ENCODE results near the gene SELENON. TPM values are rescaled to one million over a fixed set of nuclear protein-coding genes. Genes with fewer than 3 reads are reported as not detected.

SELENON gene
- polyA plus RNA-seq, 1 of the 3 experiments (the other 2 are of a cell fraction): 56.2 TPM

DNA sequence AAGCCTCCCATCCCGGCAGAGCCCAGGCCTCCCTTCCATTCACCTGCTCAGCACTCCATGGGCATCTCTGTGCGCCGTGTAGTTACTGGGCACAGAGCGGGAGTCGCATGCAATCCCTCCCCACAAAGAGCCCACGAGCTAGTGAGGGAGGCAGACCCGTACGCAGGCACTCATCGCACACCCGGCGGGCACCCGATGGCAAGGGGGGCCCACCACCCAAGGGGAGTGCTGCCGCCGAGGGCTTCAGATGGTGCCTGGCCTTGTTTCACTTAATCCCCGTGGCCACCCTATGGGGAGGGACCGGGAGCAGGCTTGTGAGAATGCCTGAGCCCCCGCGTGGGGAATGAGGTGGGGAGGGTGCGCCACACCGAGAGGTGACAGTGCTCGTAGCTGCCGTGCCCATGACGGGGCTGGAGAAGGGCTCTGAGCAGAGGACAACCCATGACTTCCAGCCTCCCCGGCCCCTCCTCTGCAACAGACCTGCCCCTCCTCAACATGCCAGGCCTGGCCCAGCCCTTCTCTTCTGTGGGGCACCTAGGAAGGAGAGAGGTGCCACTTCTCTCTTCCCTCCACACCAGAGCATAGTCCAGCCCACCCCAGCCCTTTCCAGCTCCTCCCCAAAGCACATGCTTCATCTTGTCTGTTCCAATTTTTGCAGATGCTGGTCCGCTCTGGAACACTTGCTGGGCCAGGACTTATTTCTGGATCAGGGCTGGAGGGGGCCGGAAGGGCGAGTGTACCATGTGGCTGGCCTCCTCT lies 30.2 kb upstream of the SELENON start:
- WGBS (ENCODE audit: low lambda C conversion rate): 86% methylated on average over 19 of the region's 27 CpGs
- no peak overlapping the region for H3K4me2 ChIP-seq
- H2AFZ ChIP-seq (ENCODE audit: low read depth): no peak overlapping the region
- H3K27ac ChIP-seq (ENCODE audit: low read depth in 2 of 2, low read length in 1 of 2): peak overlapping the region in 1 of 2 experiments; percentile 87; a peak in 2 of 4 replicates
- H3K36me3 ChIP-seq (replicated peaks in 1 of 2; ENCODE audit: control insufficient read depth in 1 of 2, insufficient read depth in 2 of 2, low read length in 1 of 2): no peaks in the 10 kb centered on the region
- H4K20me1 ChIP-seq (ENCODE audit: insufficient read depth): no peaks in the 10 kb centered on the region
- H3K4me3 ChIP-seq (ENCODE audit: low read depth in 2 of 2, low read length in 1 of 2): no peak overlapping the region
- H3K9me3 ChIP-seq: no peaks in the 10 kb centered on the region
- CTCF ChIA-PET: interaction anchor here (1.0 to 2.0 kb wide), 3 partner anchors 33 to 161 kb away, joined by 3 to 6 read pairs (median 3); no protein-coding TSS in a partner anchor
- POLR2A ChIA-PET: no interaction called here
- H3K27me3 ChIP-seq (ENCODE audit: insufficient read depth): no peaks in the 10 kb centered on the region
- TF ChIP-seq EP300 (IDR thresholded peaks at IDR 0.05; ENCODE audit: borderline replicate concordance in 1 of 2, low read depth in 1 of 2, low read length in 1 of 2) (no peak), RAD21 (IDR thresholded peaks at IDR 0.05; ENCODE audit: low read length) (no peak), NFIC (IDR thresholded peaks at IDR 0.05; ENCODE audit: borderline replicate concordance) (no peak), CHD2 (IDR thresholded peaks at IDR 0.05; ENCODE audit: low read length, partially characterized antibody) (no peak), ELF1 (IDR thresholded peaks at IDR 0.05) (no peak), JUND (IDR thresholded peaks at IDR 0.05) (no peak), TEAD4 (IDR thresholded peaks at IDR 0.05; ENCODE audit: borderline replicate concordance, insufficient read depth) (no peak), FOXM1 (IDR thresholded peaks at IDR 0.05; ENCODE audit: low read depth) (no peak)
- H3K9ac ChIP-seq: no peak overlapping the region
- H3K79me2 ChIP-seq (ENCODE audit: insufficient read depth): no peaks in the 10 kb centered on the region
- DNase-seq: no peak
- peaks cover 0 to 83% of the 10 kb centered on the region in 2 experiments; a peak in 1 of 4 replicates for H3K4me1 ChIP-seq (ENCODE audit: control insufficient read depth in 1 of 2, insufficient read depth in 2 of 2, low read depth in 1 of 2, low read length in 1 of 2)
- no peaks in the 10 kb centered on the region for H3F3A ChIP-seq (replicated peaks; ENCODE audit: insufficient read depth)
- no peaks in the 10 kb centered on the region for H3K9me2 ChIP-seq

GRCh38 chr1:25770541-25771220 lies 29.3 kb upstream of the SELENON start:
- Histone ChIP-seq H3K9me2 (no peaks in the 10 kb centered on the region), H4K20me1 (ENCODE audit: insufficient read depth) (no peaks in the 10 kb centered on the region), H3K4me3 (ENCODE audit: low read depth in 2 of 2, low read length in 1 of 2) (no peak overlapping the region), H3F3A (replicated peaks; ENCODE audit: insufficient read depth) (no peaks in the 10 kb centered on the region), H3K9ac (no peak overlapping the region), H3K27ac (ENCODE audit: low read depth in 2 of 2, low read length in 1 of 2) (peak overlapping the region in 1 of 2 experiments; percentile 87; a peak in 2 of 4 replicates), H2AFZ (ENCODE audit: low read depth) (no peak overlapping the region), H3K79me2 (ENCODE audit: insufficient read depth) (no peaks in the 10 kb centered on the region), H3K4me1 (ENCODE audit: control insufficient read depth in 1 of 2, insufficient read depth in 2 of 2, low read depth in 1 of 2, low read length in 1 of 2) (peaks cover 0 to 84% of the 10 kb centered on the region in 2 experiments; a peak in 1 of 4 replicates), H3K9me3 (no peaks in the 10 kb centered on the region), H3K36me3 (replicated peaks in 1 of 2; ENCODE audit: control insufficient read depth in 1 of 2, insufficient read depth in 2 of 2, low read length in 1 of 2) (no peaks in the 10 kb centered on the region), H3K27me3 (ENCODE audit: insufficient read depth) (no peaks in the 10 kb centered on the region), H3K4me2 (no peak overlapping the region)
- peak; percentile 53 for DNase-seq
- CTCF ChIA-PET: interaction anchor here (1.0 to 2.1 kb wide), 3 partner anchors 32 to 198 kb away, joined by 3 to 6 read pairs (median 5); no protein-coding TSS in a partner anchor
- WGBS (ENCODE audit: low lambda C conversion rate): 89% methylated on average over 12 of the region's 14 CpGs
- no peak for TF ChIP-seq SMC3 (IDR thresholded peaks at IDR 0.05; ENCODE audit: low read depth, low read length)
- no peak for TF ChIP-seq GATA2 (CRISPR knock-in tag; IDR thresholded peaks at IDR 0.05)
- no peak for TF ChIP-seq FOSL2 (IDR thresholded peaks at IDR 0.05; ENCODE audit: borderline replicate concordance, low read depth)
- TF ChIP-seq REST (IDR thresholded peaks at IDR 0.05; ENCODE audit: low read depth, low read length): no peak
- TF ChIP-seq USF1 (IDR thresholded peaks at IDR 0.05; ENCODE audit: borderline replicate concordance, low read depth): no peak
- no peak for TF ChIP-seq NRF1 (IDR thresholded peaks at IDR 0.05; ENCODE audit: low read depth, low read length)
- TF ChIP-seq CHD2 (IDR thresholded peaks at IDR 0.05; ENCODE audit: low read length, partially characterized antibody): no peak
- TF ChIP-seq, protein P1, sequence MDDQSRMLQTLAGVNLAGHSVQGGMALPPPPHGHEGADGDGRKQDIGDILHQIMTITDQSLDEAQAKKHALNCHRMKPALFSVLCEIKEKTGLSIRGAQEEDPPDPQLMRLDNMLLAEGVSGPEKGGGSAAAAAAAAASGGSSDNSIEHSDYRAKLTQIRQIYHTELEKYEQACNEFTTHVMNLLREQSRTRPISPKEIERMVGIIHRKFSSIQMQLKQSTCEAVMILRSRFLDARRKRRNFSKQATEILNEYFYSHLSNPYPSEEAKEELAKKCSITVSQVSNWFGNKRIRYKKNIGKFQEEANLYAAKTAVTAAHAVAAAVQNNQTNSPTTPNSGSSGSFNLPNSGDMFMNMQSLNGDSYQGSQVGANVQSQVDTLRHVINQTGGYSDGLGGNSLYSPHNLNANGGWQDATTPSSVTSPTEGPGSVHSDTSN (IDR thresholded peaks at IDR 0.05): no peak
- no peak for TF ChIP-seq TCF12 (IDR thresholded peaks at IDR 0.05)
- no peak for TF ChIP-seq EP300 (IDR thresholded peaks at IDR 0.05; ENCODE audit: borderline replicate concordance in 1 of 2, low read depth in 1 of 2, low read length in 1 of 2)
- TF ChIP-seq, protein P2, sequence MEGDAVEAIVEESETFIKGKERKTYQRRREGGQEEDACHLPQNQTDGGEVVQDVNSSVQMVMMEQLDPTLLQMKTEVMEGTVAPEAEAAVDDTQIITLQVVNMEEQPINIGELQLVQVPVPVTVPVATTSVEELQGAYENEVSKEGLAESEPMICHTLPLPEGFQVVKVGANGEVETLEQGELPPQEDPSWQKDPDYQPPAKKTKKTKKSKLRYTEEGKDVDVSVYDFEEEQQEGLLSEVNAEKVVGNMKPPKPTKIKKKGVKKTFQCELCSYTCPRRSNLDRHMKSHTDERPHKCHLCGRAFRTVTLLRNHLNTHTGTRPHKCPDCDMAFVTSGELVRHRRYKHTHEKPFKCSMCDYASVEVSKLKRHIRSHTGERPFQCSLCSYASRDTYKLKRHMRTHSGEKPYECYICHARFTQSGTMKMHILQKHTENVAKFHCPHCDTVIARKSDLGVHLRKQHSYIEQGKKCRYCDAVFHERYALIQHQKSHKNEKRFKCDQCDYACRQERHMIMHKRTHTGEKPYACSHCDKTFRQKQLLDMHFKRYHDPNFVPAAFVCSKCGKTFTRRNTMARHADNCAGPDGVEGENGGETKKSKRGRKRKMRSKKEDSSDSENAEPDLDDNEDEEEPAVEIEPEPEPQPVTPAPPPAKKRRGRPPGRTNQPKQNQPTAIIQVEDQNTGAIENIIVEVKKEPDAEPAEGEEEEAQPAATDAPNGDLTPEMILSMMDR (IDR thresholded peaks at IDR 0.05): no peak
- no peak for TF ChIP-seq FOXM1 (IDR thresholded peaks at IDR 0.05; ENCODE audit: low read depth)
- TF ChIP-seq RCOR1 (IDR thresholded peaks at IDR 0.05; ENCODE audit: low read length): no peak
- TF ChIP-seq RAD21 (IDR thresholded peaks at IDR 0.05; ENCODE audit: low read length): no peak
- POLR2A ChIA-PET: no interaction called here

Measured in SK-N-SH (cell line).